Measurements from ENCODE around the gene GTF2H3.

Gene GTF2H3

GRCh38 chr12:123654129-123654701 is 20.6 kb downstream of the GTF2H3 start:
- no peak overlapping the region for H3K4me3 ChIP-seq (ENCODE audit: low read depth, low read length)
- peaks cover 4% of the 10 kb centered on the region for H3K36me3 ChIP-seq (ENCODE audit: control insufficient read depth, insufficient read depth, low read length)
- H3K9me3 ChIP-seq (ENCODE audit: control insufficient read depth, insufficient read depth, low read length) = no peaks in the 10 kb centered on the region
- no peaks in the 10 kb centered on the region for H3K4me1 ChIP-seq (ENCODE audit: control insufficient read depth, insufficient read depth, low read length)
- no peak overlapping the region for H3K9ac ChIP-seq (ENCODE audit: low read depth, low read length)
- H3K27me3 ChIP-seq (ENCODE audit: control insufficient read depth, insufficient read depth, low read length) = no peaks in the 10 kb centered on the region

DNA sequence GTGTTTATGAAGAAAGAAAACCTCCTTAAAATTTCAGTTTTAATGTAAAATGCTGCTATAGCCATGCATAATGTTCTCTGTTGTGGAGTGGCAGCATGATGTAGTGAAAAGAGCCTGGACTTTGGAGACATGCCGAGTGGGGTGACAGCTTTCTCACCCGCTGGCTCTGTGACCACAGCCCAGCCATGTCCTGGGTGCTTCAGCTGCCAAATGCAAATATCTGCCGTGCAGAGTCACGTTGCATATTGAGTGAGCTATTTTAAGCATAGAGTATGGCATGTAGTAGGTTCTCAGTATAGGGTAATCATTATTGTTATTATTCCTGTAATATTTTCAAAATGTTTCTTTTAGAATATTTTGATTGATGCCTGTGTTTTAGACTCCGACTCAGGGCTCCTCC is 21.8 kb downstream of the GTF2H3 start:
- no peaks in the 10 kb centered on the region for H3K27me3 ChIP-seq (ENCODE audit: control insufficient read depth, insufficient read depth, low read length)
- H3K4me1 ChIP-seq (ENCODE audit: control insufficient read depth, insufficient read depth, low read length) = no peaks in the 10 kb centered on the region
- H3K4me3 ChIP-seq (ENCODE audit: low read depth, low read length) = no peak overlapping the region
- H3K36me3 ChIP-seq (ENCODE audit: control insufficient read depth, insufficient read depth, low read length) = peaks cover 6% of the 10 kb centered on the region
- H3K9ac ChIP-seq (ENCODE audit: low read depth, low read length) = no peak overlapping the region
- no peaks in the 10 kb centered on the region for H3K9me3 ChIP-seq (ENCODE audit: control insufficient read depth, insufficient read depth, low read length)

DNA sequence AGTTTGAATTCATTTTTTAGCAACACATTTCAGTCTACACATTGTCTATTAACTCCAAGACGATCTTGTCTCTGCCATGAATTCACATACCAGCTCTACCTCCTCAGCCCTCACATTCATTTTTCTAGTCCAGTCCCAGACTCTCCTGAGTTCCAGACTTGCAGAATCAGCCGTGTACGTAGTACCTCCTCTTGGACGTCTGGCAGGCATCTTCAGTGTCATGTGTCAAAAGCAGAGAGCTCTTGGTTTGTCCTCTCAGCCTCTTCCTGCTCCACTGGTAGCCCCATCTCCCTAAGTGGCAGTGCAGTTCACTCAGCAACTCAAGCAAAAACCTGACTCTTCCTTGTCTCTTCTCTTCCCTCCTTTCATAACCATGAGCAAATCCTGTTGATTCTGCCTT is 22.8 kb downstream of the GTF2H3 start:
- Histone ChIP-seq H3K9me3 (ENCODE audit: control insufficient read depth, insufficient read depth, low read length) (no peaks in the 10 kb centered on the region), H3K36me3 (ENCODE audit: control insufficient read depth, insufficient read depth, low read length) (peaks cover 10% of the 10 kb centered on the region), H3K4me1 (ENCODE audit: control insufficient read depth, insufficient read depth, low read length) (no peaks in the 10 kb centered on the region), H3K9ac (ENCODE audit: low read depth, low read length) (no peak overlapping the region), H3K4me3 (ENCODE audit: low read depth, low read length) (no peak overlapping the region), H3K27me3 (ENCODE audit: control insufficient read depth, insufficient read depth, low read length) (no peaks in the 10 kb centered on the region)

- no peak overlapping the region for H3K4me3 ChIP-seq (ENCODE audit: low read depth, low read length)
- H3K36me3 ChIP-seq (ENCODE audit: control insufficient read depth, insufficient read depth, low read length) = peaks cover 10% of the 10 kb centered on the region
Observed at GRCh38 chr12:123657211-123657610, 23.6 kb downstream of the GTF2H3 start.

GRCh38 chr12:123659996-123660727 is 26.5 kb downstream of the GTF2H3 start:
- H3K4me3 ChIP-seq (ENCODE audit: low read depth, low read length) = no peak overlapping the region

More at GRCh38 chr12:123657211-123657610, 23.6 kb downstream of the GTF2H3 start:
- no peaks in the 10 kb centered on the region for H3K27me3 ChIP-seq (ENCODE audit: control insufficient read depth, insufficient read depth, low read length)
- no peaks in the 10 kb centered on the region for H3K9me3 ChIP-seq (ENCODE audit: control insufficient read depth, insufficient read depth, low read length)
- H3K9ac ChIP-seq (ENCODE audit: low read depth, low read length) = no peak overlapping the region
- no peaks in the 10 kb centered on the region for H3K4me1 ChIP-seq (ENCODE audit: control insufficient read depth, insufficient read depth, low read length)

GRCh38 chr12:123667771-123668170 is 34.1 kb downstream of the GTF2H3 start:
- H3K4me3 ChIP-seq (ENCODE audit: low read depth, low read length) = no peak overlapping the region
- no peaks in the 10 kb centered on the region for H3K4me1 ChIP-seq (ENCODE audit: control insufficient read depth, insufficient read depth, low read length)
- no peak overlapping the region for H3K9ac ChIP-seq (ENCODE audit: low read depth, low read length)
- H3K9me3 ChIP-seq (ENCODE audit: control insufficient read depth, insufficient read depth, low read length) = no peaks in the 10 kb centered on the region
- H3K27me3 ChIP-seq (ENCODE audit: control insufficient read depth, insufficient read depth, low read length) = no peaks in the 10 kb centered on the region
- H3K36me3 ChIP-seq (ENCODE audit: control insufficient read depth, insufficient read depth, low read length) = no peaks in the 10 kb centered on the region

More at GRCh38 chr12:123659996-123660727, 26.5 kb downstream of the GTF2H3 start:
- Histone ChIP-seq H3K27me3 (ENCODE audit: control insufficient read depth, insufficient read depth, low read length) (no peaks in the 10 kb centered on the region), H3K9ac (ENCODE audit: low read depth, low read length) (no peak overlapping the region), H3K9me3 (ENCODE audit: control insufficient read depth, insufficient read depth, low read length) (no peaks in the 10 kb centered on the region), H3K36me3 (ENCODE audit: control insufficient read depth, insufficient read depth, low read length) (peaks cover 10% of the 10 kb centered on the region), H3K4me1 (ENCODE audit: control insufficient read depth, insufficient read depth, low read length) (no peaks in the 10 kb centered on the region)

DNA sequence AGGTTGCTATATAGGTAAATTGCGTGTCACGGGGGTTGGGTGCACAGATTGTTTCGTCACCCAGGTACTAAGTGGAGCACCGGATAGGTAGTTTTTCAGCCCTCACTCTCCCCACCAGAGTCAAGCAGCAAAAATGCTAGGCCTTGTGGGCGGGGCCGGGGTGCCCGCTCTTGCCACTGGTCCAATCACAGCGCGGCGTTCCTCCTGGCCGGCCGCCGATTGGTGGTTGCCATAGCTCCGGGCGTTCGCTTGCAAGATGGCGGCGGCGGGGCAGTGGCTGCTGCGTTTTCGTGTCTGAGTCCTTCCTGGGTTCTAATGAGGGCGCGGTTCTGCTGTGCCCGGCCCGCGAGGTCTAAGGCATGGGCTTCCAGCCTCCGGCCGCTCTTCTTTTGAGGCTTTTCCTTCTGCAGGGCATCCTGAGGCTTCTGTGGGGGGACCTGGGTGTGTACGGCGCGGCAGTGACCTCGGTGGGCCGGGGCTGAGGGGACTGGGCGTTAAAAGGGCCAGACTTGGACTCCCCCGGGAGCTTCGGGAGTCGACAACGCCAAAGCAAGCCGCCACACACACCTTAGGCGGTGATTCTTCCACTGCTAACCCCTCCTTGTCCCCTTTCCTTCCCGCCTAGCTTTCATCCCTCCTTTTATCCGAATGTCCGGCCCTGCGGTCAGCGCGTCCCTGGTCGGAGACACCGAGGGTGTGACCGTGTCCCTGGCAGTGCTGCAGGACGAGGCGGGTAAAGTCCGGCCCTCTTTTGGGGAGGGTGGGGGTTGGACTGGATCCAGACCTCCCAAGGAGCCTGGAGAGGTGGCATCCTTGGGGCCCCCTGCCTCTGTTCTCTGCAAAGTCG is 37.5 kb downstream of the GTF2H3 start, which contains the start of gene TCTN2:
Gene TCTN2, plus strand, starts transcription at position 232 of the 847 bp plus-strand sequence. Its CDS starts 128 bp downstream, at position 360.
- Histone ChIP-seq H3K4me3 (ENCODE audit: low read depth, low read length) (peak within 1 kb of the TSS; percentile 87), H3K36me3 (ENCODE audit: control insufficient read depth, insufficient read depth, low read length) (no peaks in the 10 kb centered on the region), H3K9ac (ENCODE audit: low read depth, low read length) (peak within 1 kb of the TSS; percentile 12), H3K9me3 (ENCODE audit: control insufficient read depth, insufficient read depth, low read length) (no peaks in the 10 kb centered on the region), H3K4me1 (ENCODE audit: control insufficient read depth, insufficient read depth, low read length) (no peaks in the 10 kb centered on the region), H3K27me3 (ENCODE audit: control insufficient read depth, insufficient read depth, low read length) (no peaks in the 10 kb centered on the region)

DNA sequence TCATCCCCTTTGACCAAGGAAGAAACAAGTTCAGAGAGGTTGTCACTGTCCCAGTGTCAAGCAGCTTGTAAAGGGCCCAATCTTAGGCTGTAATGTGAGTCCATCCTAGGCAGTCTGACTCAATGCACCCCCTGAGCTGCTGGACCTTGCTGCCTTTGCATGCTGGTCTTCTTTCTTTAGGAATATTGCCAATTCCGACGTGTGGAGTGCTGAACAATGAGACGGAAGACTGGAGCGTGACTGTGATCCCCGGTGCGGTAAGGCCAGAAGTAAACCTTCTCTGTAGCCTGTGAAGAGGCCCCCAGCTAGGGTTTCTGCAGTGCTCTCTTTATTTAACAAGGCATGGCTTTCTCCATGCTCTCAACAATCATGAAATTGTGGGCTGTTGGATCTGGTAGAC is 38.2 kb downstream of the GTF2H3 start:
- Histone ChIP-seq H3K36me3 (ENCODE audit: control insufficient read depth, insufficient read depth, low read length) (no peaks in the 10 kb centered on the region), H3K9me3 (ENCODE audit: control insufficient read depth, insufficient read depth, low read length) (no peaks in the 10 kb centered on the region), H3K4me3 (ENCODE audit: low read depth, low read length) (peak overlapping the region; percentile 87), H3K27me3 (ENCODE audit: control insufficient read depth, insufficient read depth, low read length) (no peaks in the 10 kb centered on the region), H3K4me1 (ENCODE audit: control insufficient read depth, insufficient read depth, low read length) (no peaks in the 10 kb centered on the region), H3K9ac (ENCODE audit: low read depth, low read length) (no peak overlapping the region)

DNA sequence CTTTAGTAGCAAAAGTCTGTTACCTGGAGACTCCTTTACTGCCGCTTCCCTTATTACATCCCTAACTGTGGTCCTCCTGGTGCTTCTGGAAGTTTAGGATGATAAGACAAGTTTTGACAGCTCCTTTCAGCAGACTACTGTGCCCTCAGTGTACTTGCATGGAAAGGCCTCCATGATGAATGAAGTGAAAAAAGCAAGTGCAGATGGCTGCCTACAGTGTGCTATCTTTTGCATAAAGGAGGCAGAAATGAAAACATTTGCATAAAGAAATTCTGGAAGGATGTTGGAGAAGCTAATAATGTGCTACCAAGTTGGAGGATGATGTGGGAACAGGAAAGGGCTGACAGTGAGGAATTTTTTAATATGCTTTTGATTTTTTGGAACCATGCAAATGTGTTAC is 41.8 kb downstream of the GTF2H3 start:
- H3K9me3 ChIP-seq (ENCODE audit: control insufficient read depth, insufficient read depth, low read length) = no peaks in the 10 kb centered on the region
- H3K9ac ChIP-seq (ENCODE audit: low read depth, low read length) = no peak overlapping the region
- no peaks in the 10 kb centered on the region for H3K4me1 ChIP-seq (ENCODE audit: control insufficient read depth, insufficient read depth, low read length)
- no peak overlapping the region for H3K4me3 ChIP-seq (ENCODE audit: low read depth, low read length)
- no peaks in the 10 kb centered on the region for H3K36me3 ChIP-seq (ENCODE audit: control insufficient read depth, insufficient read depth, low read length)
- no peaks in the 10 kb centered on the region for H3K27me3 ChIP-seq (ENCODE audit: control insufficient read depth, insufficient read depth, low read length)

- Histone ChIP-seq H3K9me3 (ENCODE audit: control insufficient read depth, insufficient read depth, low read length) (no peaks in the 10 kb centered on the region), H3K36me3 (ENCODE audit: control insufficient read depth, insufficient read depth, low read length) (no peaks in the 10 kb centered on the region), H3K4me1 (ENCODE audit: control insufficient read depth, insufficient read depth, low read length) (no peaks in the 10 kb centered on the region), H3K27me3 (ENCODE audit: control insufficient read depth, insufficient read depth, low read length) (no peaks in the 10 kb centered on the region), H3K4me3 (ENCODE audit: low read depth, low read length) (no peak overlapping the region), H3K9ac (ENCODE audit: low read depth, low read length) (no peak overlapping the region)
Observed at GRCh38 chr12:123676616-123677320, 43.1 kb downstream of the GTF2H3 start.

DNA sequence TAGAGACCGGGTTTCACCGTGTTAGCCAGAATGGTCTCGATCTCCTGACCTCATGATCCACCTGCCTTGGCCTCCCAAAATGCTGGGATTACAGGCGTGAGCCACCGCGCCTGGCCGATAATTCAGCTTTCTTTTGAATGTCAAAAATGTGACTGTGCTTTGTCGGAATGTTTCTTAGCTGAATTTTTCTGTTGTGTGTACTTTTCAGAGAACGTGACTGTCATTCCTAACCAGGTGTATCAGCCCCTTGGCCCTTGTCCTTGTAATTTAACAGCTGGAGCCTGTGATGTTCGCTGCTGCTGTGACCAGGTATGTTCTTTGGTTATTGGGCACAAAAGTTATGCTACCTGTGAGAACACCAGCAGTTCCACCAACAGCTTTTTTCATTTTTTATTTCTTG is 45.4 kb downstream of the GTF2H3 start:
- Histone ChIP-seq H3K4me3 (ENCODE audit: low read depth, low read length) (no peak overlapping the region), H3K27me3 (ENCODE audit: control insufficient read depth, insufficient read depth, low read length) (no peaks in the 10 kb centered on the region), H3K36me3 (ENCODE audit: control insufficient read depth, insufficient read depth, low read length) (no peaks in the 10 kb centered on the region), H3K4me1 (ENCODE audit: control insufficient read depth, insufficient read depth, low read length) (no peaks in the 10 kb centered on the region), H3K9ac (ENCODE audit: low read depth, low read length) (no peak overlapping the region), H3K9me3 (ENCODE audit: control insufficient read depth, insufficient read depth, low read length) (no peaks in the 10 kb centered on the region)
